GM12878 (cell line): ENCODE data around the gene PRIMPOL. TPM values are rescaled to one million over a fixed set of nuclear protein-coding genes. Genes with fewer than 3 reads are reported as not detected.
A peak's percentile ranks its signal among the peaks of the same experiment; 100 is the strongest.

Source experiments
- BHLHE40 ChIP-seq, 2 experiments: fragments of 450-650 bp in 1 of 2; IDR thresholded peaks; 2 replicates each; pipeline ENCODE4 v1.6.1; 2011 to 2017; ENCODE audit warnings: low read depth in 2 of 2, borderline replicate concordance in 1 of 2, improper control_type of control experiment in 1 of 2, low read length in 1 of 2, mild to moderate bottlenecking in 1 of 2
- CREM ChIP-seq: IDR thresholded peaks from 2 replicates; pipeline ENCODE4 v1.6.1; 2014; ENCODE audit warnings: antibody characterized with exemption, low read depth
- ESRRA ChIP-seq: IDR thresholded peaks from 2 replicates; pipeline ENCODE4 v1.6.1; 2012; ENCODE audit warnings: mild to moderate bottlenecking, low read length, improper control_type of control experiment
- IKZF1 ChIP-seq: fragments of 450-650 bp; conservative IDR thresholded peaks from 2 replicates; pipeline ENCODE4 v1.6.1; 2017; ENCODE audit warnings: antibody characterized with exemption, mild to moderate bottlenecking
- IRF4 ChIP-seq: IDR thresholded peaks from 2 replicates; pipeline ENCODE4 v1.6.1; 2011; ENCODE audit warnings: low read depth, low read length
- JUNB ChIP-seq: IDR thresholded peaks from 2 replicates; pipeline ENCODE4 v1.6.1; 2016; ENCODE audit warnings: antibody characterized with exemption, mild to moderate bottlenecking
- JUND ChIP-seq: IDR thresholded peaks from 2 replicates; pipeline ENCODE4 v1.6.1; 2012; ENCODE audit warnings: low read depth, mild to moderate bottlenecking, low read length, improper control_type of control experiment, moderate library complexity
- MEF2A ChIP-seq: IDR thresholded peaks from 2 replicates; pipeline ENCODE4 v1.6.1; 2011; ENCODE audit warnings: low read depth, mild to moderate bottlenecking, low read length, moderate library complexity; ENCODE audit not compliant: insufficient read depth
- MYC ChIP-seq: IDR thresholded peaks from 2 replicates; pipeline ENCODE4 v1.6.1; 2011; ENCODE audit warnings: mild to moderate bottlenecking, low read length, moderate library complexity, inconsistent platforms; ENCODE audit not compliant: insufficient read depth, insufficient replicate concordance, insufficient read length, severe bottlenecking
- NFIC ChIP-seq: IDR thresholded peaks from 2 replicates; pipeline ENCODE4 v1.6.1; 2012; ENCODE audit warnings: low read depth, mild to moderate bottlenecking, inconsistent platforms, low read length, moderate library complexity
- NFYA ChIP-seq: IDR thresholded peaks from 2 replicates; pipeline ENCODE4 v1.6.1; 2011; ENCODE audit warnings: low read depth, mild to moderate bottlenecking, low read length, improper control_type of control experiment, borderline replicate concordance
- POLR2AphosphoS2 ChIP-seq: IDR thresholded peaks from 2 replicates; pipeline ENCODE4 v1.6.1; 2011; ENCODE audit warnings: low read depth, mild to moderate bottlenecking, low read length, improper control_type of control experiment, moderate library complexity
- RAD21 ChIP-seq: IDR thresholded peaks from 2 replicates; pipeline ENCODE4 v1.6.1; 2011; ENCODE audit warnings: mild to moderate bottlenecking, low read depth, low read length, moderate library complexity; ENCODE audit not compliant: insufficient read depth
- RB1 ChIP-seq: fragments of 450-650 bp; formaldehyde crosslinking; IDR thresholded peaks from 2 replicates; pipeline ENCODE4 v1.6.1; 2017; ENCODE audit warnings: mild to moderate bottlenecking, borderline replicate concordance
- RCOR1 ChIP-seq: conservative IDR thresholded peaks from 2 replicates; pipeline ENCODE4 v1.6.1; 2012; ENCODE audit warnings: low read depth, low read length, improper control_type of control experiment
- RUNX3 ChIP-seq: IDR thresholded peaks from 2 replicates; pipeline ENCODE4 v1.6.1; 2012; ENCODE audit warnings: low read length, inconsistent platforms
- SIN3A ChIP-seq: IDR thresholded peaks from 2 replicates; pipeline ENCODE4 v1.6.1; 2012; ENCODE audit warnings: low read depth, low read length, improper control_type of control experiment
- WRNIP1 ChIP-seq: IDR thresholded peaks from 2 replicates; pipeline ENCODE4 v1.6.1; 2011; ENCODE audit warnings: low read depth, low read length, improper control_type of control experiment, borderline replicate concordance
- ZBED1 ChIP-seq: IDR thresholded peaks from 2 replicates; pipeline ENCODE4 v1.6.1; 2016; ENCODE audit warnings: borderline replicate concordance
- ZNF24 ChIP-seq: fragments of 450-650 bp; IDR thresholded peaks from 2 replicates; pipeline ENCODE4 v1.6.1; 2017; ENCODE audit warnings: antibody characterized with exemption, mild to moderate bottlenecking
- ZSCAN29 ChIP-seq: fragments of 450-650 bp; IDR thresholded peaks from 2 replicates; pipeline ENCODE4 v1.6.1; 2017; ENCODE audit warnings: mild to moderate bottlenecking, moderate library complexity
- polyA plus RNA-seq, 11 experiments: library from polyadenylated mRNA; depleted of rRNA in 4 of 11; unstranded in 6 of 11; stranded (reverse) in 5 of 11; fragments of >200 nt; fragmentation: Nextera tagmentation in 4 of 11; fragmentation: Illumina TruSeq in 1 of 11; extraction: Ambion mirVana in 4 of 11; extraction: Trizol in 1 of 11; gene quantifications; 1 replicate in 1 of 11; 2 replicates in 10 of 11; pipeline versions ENCODE4 v1.2.1 to v1.2.3, GENCODE V29; 2011 to 2016; ENCODE audit warnings: inconsistent platforms in 2 of 11, missing spikeins in 2 of 11, low read depth in 1 of 11
- total RNA-seq, 4 experiments: library from RNA; depleted of rRNA in 3 of 4; stranded (reverse); fragments of >200 nt in 3 of 4; fragmentation: Illumina TruSeq in 1 of 4; extraction: Trizol in 1 of 4; gene quantifications; 2 replicates each; pipeline versions ENCODE4 v1.2.1 to v1.2.3, GENCODE V29; 2013 to 2021
- TF ChIP-seq, protein P1 (sequence below): fragments of 450-650 bp; IDR thresholded peaks from 2 replicates; pipeline ENCODE4 v1.6.1; 2017; ENCODE audit warnings: antibody characterized with exemption, mild to moderate bottlenecking, moderate library complexity
- TF ChIP-seq, protein P2 (sequence below): IDR thresholded peaks from 2 replicates; pipeline ENCODE4 v1.6.1; 2011; ENCODE audit warnings: mild to moderate bottlenecking, low read depth, low read length, moderate library complexity; ENCODE audit not compliant: insufficient replicate concordance
- TF ChIP-seq, protein P3 (sequence below): IDR thresholded peaks from 2 replicates; pipeline ENCODE4 v1.6.1; 2012; ENCODE audit warnings: low read depth, low read length, improper control_type of control experiment

The PRIMPOL gene
- total and polyA plus RNA-seq, 10 of the 15 experiments (the other 5 are each of a cell fraction or from before 2014, with no cell fraction given): 10.6 to 23.7 (median 14.0) TPM

DNA sequence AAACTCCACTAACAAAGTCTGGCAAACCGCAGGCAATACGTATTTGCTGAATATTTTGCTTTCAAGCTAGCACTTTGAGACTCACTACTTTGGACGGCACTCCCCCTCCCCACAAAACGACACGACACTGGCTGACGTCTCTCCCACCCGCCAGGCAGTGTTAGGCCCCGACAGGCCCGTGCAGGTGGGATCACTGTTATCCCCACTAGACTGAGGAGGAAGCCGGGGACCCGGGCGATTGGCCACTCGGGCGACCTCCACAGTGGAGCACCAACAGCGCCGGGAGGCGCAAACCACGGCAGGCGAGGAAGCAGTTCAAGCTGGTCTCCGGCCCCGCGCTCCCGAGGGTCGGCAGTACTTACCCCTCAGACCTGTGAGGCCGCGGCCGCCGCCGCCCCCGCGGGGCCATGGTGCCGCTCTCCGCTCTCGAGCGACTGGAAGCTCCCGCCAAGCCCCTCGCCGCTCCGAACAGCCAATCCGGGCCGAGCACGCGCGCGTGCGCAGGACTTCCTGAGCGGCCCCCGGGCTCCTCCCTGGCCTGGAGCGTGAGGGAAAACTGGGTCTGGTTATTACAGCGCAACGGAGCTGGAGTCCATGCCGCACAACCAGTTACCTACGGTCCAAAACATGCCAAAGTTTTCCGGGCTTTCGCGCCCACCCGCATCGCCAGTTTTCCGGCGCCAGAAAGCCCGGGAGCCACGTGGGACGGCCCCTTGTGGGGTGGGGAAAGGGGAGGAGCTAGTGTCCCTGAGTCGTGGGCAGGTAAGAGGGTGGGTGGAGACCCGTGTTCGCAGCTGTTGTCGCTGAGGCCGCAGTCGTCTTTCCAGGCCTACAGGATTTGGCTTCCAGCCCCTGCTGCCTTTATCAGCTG is 84.4 kb downstream of the PRIMPOL start, which contains the start of gene CENPU (continued):
- TF ChIP-seq ESRRA: peak; percentile 58; the same call in 1 of the 2 replicates
- no peak for TF ChIP-seq MYC
- TF ChIP-seq WRNIP1: no peak
- TF ChIP-seq, protein P1, sequence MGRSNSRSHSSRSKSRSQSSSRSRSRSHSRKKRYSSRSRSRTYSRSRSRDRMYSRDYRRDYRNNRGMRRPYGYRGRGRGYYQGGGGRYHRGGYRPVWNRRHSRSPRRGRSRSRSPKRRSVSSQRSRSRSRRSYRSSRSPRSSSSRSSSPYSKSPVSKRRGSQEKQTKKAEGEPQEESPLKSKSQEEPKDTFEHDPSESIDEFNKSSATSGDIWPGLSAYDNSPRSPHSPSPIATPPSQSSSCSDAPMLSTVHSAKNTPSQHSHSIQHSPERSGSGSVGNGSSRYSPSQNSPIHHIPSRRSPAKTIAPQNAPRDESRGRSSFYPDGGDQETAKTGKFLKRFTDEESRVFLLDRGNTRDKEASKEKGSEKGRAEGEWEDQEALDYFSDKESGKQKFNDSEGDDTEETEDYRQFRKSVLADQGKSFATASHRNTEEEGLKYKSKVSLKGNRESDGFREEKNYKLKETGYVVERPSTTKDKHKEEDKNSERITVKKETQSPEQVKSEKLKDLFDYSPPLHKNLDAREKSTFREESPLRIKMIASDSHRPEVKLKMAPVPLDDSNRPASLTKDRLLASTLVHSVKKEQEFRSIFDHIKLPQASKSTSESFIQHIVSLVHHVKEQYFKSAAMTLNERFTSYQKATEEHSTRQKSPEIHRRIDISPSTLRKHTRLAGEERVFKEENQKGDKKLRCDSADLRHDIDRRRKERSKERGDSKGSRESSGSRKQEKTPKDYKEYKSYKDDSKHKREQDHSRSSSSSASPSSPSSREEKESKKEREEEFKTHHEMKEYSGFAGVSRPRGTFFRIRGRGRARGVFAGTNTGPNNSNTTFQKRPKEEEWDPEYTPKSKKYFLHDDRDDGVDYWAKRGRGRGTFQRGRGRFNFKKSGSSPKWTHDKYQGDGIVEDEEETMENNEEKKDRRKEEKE: no peak
- TF ChIP-seq ZNF24: peak; percentile 82
- peak; percentile 86 for TF ChIP-seq RUNX3
- peak in 1 of 2 experiments; percentile 83; a peak in 2 of 4 replicates for TF ChIP-seq BHLHE40 (IDR thresholded peaks at IDR 0.05; ENCODE audit: borderline replicate concordance in 1 of 2, low read depth in 2 of 2, low read length in 1 of 2)
- TF ChIP-seq JUND: no peak
- TF ChIP-seq MEF2A: peak; percentile 85; the same call in 1 of the 2 replicates
- TF ChIP-seq RCOR1: peak; percentile 97; the same call in 1 of the 2 replicates
- TF ChIP-seq POLR2AphosphoS2: no peak
- TF ChIP-seq RAD21: 0 out of 2 replicates have a peak, but pooled peaks have one; percentile 22
- peak; percentile 96 for TF ChIP-seq CREM
- TF ChIP-seq ZSCAN29: peak; percentile 99
- TF ChIP-seq JUNB: peak; percentile 25; the same call in 1 of the 2 replicates
- peak; percentile 99 for TF ChIP-seq RB1
- TF ChIP-seq, protein P2, sequence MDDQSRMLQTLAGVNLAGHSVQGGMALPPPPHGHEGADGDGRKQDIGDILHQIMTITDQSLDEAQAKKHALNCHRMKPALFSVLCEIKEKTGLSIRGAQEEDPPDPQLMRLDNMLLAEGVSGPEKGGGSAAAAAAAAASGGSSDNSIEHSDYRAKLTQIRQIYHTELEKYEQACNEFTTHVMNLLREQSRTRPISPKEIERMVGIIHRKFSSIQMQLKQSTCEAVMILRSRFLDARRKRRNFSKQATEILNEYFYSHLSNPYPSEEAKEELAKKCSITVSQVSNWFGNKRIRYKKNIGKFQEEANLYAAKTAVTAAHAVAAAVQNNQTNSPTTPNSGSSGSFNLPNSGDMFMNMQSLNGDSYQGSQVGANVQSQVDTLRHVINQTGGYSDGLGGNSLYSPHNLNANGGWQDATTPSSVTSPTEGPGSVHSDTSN: peak; percentile 29
- TF ChIP-seq IKZF1: peak; percentile 96
- TF ChIP-seq SIN3A: peak; percentile 96
- no peak for TF ChIP-seq NFIC
- 0 out of 2 replicates have a peak, but pooled peaks have one; percentile 77 for TF ChIP-seq ZBED1
- TF ChIP-seq IRF4: peak; percentile 78; the same call in 1 of the 2 replicates
- TF ChIP-seq NFYA: no peak
- TF ChIP-seq, protein P3, sequence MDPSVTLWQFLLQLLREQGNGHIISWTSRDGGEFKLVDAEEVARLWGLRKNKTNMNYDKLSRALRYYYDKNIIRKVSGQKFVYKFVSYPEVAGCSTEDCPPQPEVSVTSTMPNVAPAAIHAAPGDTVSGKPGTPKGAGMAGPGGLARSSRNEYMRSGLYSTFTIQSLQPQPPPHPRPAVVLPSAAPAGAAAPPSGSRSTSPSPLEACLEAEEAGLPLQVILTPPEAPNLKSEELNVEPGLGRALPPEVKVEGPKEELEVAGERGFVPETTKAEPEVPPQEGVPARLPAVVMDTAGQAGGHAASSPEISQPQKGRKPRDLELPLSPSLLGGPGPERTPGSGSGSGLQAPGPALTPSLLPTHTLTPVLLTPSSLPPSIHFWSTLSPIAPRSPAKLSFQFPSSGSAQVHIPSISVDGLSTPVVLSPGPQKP: peak; percentile 77; the same call in 1 of the 2 replicates
